Activated CD4-positive, CD25-positive, alpha-beta regulatory T cell (primary cell): ENCODE results near the gene FURIN.
"Not testable (repeated sequence)": the region's sequence is repeated elsewhere in the genome, so short reads cannot be mapped to it uniquely, and the experiment has no call there.

Experiments
- DNase-seq, 4 experiments: peaks; one replicate each; lab custom pipeline; 2025; lab: John Stamatoyannopoulos, UW

The FURIN gene

DNA sequence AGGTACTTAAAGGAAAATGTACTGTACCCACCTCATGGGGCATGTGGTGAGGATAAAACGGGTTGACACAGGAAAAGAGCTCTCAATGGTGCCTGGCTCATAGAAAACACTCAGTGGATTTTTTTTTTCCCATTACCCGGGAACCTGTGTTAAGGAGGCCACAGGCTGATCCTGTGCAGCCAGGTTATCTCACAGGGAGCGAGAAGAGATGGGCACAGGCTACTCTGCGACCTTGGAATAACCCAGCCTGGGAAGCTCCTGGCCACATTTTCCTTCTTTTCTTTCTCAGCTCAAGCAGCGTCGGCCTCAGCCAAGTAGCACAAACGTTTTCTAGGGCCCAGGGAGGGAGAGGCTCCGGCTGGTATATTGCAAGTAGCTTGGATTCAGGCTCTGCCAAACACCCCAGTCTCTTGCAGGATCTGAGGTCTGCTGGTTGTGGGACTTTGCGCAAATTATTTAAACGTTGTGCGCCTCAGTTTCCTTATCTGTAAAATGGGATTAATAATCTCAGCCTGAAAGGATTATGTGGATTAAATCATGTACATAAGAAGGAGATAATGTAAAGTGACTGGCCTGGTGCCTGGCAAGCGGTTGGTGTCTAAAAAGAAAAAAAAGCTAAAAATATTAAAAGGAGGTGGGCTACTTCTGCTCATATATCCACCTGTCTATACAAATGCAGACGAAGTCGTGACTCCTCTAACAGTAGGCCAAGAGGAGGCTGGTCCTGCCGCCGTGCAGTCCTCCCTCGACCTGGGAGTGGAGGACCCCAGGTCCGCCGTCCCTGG is 2.2 kb downstream of the FURIN start:
- no peak for DNase-seq

DNA sequence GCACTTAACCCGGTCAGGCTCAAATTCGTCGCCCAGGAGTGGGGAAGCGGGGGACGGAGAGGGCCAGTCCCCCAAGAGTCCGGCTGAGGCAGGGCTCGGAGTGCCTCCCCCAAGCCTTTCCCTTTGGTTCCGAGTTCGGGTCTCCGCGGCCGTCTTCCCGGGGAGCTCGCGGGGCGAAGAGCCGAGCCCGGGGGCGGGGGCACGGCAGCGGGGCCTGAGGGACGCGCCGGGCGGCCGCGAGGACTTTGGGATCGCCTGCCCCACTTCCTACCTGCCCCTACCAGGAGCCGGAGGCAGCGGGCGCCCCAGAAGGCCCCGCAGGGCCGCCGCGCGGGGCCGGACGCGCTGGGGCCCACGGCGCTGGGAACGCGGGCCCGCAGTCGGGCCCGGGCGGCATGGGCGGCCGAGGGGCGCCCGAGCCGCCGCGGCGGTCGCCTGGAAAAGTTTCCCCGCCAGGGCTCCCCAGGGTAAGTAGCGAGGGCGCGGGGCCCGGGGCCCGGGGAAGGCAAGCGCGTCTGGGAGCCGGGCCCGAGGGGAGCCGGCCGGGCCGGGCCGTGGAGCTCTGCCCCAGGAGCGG is 2.8 kb downstream of the FURIN start:
- no peak for DNase-seq

DNA sequence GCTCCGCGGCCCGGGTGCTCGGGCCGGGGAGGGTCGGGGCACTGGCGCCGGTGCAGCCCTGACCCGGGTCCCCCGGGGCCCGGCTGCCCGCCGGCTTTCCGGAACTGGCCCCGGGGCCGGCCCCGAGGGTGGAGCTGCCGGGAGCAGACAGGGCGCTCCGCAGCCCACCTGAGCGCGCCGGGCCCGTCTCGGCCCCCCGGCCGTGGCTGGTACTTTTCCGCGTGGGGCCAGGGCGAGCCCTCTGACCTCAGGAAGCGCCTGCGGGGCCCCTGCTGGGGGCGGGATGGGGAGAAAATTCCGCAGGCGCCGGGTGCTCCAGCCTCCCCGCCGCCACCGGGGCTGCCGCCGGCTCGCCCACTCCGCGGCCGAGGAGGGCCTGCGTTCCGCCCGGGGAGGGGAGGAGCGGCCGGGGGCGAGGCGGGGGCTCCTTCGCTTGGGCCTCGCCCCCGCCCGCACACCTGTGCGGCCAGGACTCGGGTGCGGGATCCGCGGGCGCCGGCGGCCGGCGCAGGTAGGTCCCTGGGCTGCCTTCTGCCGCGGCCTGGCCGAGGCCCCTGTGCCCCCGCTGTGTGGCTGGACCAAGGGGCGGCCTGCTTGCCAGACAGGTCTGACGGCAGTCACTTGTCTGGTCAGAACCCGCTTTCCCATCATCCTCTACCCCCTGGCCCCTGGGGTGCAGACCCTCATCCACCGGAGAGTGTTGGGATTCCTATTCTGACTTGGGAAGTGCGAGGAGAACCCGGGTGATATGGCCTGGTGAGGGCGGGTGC is 3.5 kb downstream of the FURIN start:
- DNase-seq, result no peak

DNA sequence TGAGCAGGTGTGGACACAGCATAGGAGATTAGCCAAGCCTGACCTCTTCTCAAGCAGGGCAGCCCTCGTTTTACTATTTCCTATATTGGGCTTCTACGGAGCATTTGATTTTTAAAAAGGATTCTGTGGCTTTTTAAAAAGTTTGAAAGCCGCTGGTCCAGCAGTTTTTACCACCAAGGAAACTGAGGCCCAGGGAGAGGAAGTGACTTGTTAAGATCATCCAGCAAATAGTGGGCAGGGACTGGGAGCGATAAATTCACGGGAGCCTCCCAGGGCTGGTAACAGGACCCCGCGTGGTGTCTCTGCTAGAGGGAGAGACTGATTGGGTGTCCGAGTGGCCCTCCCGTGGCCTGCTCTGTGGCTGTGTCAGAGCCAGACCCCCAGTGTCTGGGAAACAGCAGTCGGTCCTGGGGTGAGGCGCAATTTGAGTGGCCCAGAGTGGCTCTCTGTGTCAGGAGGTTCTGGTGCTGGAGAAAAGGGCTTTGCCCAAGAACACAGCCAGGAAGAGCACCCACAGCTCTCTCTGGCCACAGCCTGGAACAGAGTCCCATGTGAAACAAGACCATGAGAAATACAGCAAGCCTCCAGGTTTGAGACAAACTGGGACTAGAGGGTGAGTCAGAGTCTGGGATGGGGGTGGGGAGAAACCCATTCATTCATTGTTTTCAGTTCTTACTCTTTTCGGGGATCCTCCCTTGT is 4.2 kb downstream of the FURIN start:
- no peak for DNase-seq

DNA sequence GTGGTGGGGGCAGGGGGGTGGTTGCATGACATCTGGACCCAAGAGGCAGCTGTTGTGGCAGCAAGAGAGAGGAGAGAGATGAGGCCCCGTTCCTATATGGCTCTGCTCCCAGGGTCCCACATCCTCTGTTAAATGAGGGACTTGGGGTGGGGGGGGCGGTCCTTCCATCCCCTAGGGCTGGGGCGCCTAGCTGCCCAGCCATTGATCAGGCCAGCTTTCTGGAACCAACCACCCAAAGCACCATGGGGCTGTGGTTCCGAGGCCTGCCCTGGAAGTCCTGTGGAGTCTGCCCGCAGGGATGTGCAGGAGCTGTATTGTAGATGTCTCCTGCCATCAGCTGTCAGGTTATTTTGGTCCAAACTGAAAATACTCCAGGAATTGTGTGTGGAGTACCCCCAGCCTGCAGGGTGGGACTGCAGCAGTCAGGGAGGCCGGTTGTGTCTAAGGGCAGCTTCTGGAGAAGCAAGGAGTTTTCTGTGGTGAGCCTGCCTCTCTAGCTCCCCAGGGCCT is 5.2 kb downstream of the FURIN start:
- DNase-seq, result no peak

DNA sequence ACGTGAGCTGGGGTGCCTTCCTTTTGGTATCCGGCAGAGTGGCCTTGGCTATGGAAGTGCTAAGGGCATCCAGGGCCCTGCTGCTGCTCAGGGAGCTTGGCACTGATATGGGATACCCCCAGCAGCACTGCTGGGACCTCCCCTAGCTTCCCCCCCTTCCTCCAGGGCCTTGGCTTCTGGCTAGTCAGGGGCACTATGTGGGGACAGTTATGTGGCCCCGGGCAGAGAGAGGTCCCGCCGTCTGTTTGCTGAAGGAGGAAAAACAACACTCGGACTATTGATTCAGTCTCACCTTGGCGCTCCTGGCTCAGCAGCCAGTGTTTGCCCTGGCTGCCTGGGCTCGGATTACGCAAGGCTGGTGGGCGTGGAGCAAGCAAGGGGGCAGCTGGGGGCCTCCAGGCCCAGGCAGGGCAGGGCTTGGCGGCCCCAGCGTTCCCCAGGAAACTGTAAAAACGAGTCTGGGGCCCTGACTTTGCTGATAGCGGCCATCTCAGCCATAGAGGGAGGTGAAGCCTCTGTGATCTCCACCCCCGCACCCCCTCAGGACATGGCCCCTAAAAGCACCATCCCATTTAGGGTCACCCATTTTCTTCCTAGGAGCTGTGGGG is 5.7 kb downstream of the FURIN start:
- DNase-seq, result no peak

DNA sequence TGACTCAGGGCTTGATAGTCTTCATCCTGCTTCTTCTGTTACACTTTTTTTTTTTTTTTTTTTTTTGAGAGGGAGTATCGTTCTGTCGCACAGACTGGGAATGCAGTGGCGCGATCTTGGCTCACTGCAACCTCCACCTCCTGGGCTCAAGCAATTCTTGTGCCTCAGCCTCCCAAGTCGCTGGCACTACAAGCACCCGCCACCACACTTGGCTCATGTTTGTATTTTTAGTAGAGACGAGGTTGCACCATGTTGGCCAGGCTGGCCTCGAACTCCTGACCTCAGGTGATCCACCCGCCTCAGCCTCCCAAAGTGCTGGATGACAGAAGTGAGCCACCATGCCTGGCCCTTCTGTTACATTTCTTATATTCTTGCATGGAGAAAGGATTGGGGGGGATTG is 6.6 kb downstream of the FURIN start:
- not testable (repeated sequence) for DNase-seq

DNA sequence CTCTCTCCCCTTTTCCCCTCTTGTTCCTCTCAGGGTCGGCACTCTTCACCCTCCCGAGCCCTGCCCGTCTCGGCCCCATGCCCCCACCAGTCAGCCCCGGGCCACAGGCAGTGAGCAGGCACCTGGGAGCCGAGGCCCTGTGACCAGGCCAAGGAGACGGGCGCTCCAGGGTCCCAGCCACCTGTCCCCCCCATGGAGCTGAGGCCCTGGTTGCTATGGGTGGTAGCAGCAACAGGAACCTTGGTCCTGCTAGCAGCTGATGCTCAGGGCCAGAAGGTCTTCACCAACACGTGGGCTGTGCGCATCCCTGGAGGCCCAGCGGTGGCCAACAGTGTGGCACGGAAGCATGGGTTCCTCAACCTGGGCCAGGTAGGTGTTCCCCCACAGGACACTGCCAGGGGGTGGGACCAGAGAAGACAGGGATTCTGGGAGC is 7.2 kb downstream of the FURIN start:
- no peak for DNase-seq

DNA sequence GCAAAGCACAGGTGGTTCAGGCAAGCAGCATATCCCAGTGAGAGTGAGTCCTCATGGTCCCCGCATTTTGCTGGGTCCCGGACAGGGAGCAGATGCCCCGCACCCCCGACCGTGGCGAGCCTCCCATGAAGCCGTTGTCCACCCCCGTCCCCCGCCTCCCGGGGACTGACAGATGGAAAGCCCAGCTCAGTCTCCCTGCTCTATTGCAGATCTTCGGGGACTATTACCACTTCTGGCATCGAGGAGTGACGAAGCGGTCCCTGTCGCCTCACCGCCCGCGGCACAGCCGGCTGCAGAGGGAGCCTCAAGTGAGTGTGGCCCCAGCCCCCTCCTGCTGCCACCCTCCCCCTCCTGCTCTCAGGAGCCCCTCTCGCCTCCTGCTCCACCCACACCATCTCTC is 7.7 kb downstream of the FURIN start:
- no peak for DNase-seq

DNA sequence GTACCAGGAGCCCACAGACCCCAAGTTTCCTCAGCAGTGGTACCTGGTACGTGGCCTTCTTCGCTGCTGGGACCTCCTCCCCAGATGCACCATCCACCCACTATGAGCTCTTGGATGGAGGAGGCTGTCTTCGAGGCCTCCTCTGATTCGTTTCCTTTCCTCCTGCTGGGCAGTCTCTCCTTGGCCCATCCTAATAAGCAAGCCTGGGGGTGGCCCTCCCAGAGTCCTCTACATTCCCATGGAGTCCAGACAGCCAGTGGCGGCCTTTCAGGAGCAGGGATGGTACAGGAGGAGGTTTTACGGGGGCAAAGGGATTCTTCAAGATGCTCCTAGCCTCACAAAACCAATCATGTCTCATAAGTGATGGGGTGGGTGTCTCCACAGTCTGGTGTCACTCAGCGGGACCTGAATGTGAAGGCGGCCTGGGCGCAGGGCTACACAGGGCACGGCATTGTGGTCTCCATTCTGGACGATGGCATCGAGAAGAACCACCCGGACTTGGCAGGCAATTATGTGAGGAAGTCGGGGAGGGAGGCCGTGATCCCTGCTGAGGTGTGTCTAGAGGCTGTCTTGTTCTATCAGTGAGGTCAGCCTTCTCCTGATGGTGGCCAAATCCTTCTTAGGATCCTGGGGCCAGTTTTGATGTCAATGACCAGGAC is 8.3 kb downstream of the FURIN start:
- no peak for DNase-seq

DNA sequence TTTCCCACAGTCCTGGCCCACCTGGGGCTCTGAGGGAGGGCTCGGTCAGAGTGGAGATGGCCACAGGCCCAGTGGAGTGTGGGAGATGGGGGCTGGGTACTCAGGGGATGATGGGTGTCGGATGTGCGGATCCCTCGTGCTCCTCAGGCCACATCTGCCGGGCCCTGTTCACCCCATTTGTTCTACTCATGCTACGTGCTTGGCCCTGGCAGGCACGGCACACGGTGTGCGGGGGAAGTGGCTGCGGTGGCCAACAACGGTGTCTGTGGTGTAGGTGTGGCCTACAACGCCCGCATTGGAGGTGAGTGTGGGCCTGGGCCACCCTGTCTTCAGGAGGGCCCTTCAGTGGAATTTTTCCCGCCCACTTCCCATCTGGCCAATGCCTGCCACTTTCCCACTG is 8.9 kb downstream of the FURIN start:
- DNase-seq, result no peak

DNA sequence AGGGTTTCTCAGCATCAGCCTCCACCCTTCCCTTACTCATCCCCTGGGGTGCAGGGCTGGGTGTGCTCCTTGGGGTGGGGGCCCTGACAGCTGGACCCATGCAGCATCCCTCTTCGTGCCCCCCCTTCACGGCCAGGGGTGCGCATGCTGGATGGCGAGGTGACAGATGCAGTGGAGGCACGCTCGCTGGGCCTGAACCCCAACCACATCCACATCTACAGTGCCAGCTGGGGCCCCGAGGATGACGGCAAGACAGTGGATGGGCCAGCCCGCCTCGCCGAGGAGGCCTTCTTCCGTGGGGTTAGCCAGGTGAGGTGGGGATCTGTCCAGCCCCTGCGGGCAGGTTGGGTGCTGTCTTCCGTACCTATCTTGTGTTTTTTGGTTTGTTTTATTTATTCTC is 9.6 kb downstream of the FURIN start:
- DNase-seq, result no peak

DNA sequence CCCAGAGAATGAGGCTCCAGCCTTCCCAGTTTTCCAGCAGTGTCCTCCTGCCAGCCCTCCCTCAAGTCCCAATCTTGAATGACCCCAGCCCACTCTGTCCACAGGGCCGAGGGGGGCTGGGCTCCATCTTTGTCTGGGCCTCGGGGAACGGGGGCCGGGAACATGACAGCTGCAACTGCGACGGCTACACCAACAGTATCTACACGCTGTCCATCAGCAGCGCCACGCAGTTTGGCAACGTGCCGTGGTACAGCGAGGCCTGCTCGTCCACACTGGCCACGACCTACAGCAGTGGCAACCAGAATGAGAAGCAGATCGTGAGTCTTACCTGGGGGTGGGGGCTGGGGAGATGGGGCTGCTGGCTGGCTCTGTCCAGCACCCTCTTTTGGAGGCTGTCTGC is 10.3 kb downstream of the FURIN start:
- DNase-seq, result no peak

DNA sequence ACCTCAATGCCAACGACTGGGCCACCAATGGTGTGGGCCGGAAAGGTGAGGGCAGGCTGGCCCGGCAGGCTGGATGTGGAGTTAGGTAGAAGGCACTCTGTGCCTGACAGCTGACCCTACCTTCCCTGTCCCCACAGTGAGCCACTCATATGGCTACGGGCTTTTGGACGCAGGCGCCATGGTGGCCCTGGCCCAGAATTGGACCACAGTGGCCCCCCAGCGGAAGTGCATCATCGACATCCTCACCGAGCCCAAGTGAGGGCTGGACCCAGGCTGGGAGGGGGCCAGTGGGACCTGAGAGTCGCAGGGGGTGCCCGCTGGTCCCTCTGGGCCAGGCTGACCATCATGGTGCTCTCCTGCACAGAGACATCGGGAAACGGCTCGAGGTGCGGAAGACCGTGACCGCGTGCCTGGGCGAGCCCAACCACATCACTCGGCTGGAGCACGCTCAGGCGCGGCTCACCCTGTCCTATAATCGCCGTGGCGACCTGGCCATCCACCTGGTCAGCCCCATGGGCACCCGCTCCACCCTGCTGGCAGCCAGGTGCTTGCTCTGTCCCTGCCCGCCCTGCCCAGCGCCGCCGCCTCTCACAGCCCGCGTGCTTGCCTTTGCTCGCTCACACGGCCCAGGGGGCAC is 11.5 kb downstream of the FURIN start:
- DNase-seq, result no peak

DNA sequence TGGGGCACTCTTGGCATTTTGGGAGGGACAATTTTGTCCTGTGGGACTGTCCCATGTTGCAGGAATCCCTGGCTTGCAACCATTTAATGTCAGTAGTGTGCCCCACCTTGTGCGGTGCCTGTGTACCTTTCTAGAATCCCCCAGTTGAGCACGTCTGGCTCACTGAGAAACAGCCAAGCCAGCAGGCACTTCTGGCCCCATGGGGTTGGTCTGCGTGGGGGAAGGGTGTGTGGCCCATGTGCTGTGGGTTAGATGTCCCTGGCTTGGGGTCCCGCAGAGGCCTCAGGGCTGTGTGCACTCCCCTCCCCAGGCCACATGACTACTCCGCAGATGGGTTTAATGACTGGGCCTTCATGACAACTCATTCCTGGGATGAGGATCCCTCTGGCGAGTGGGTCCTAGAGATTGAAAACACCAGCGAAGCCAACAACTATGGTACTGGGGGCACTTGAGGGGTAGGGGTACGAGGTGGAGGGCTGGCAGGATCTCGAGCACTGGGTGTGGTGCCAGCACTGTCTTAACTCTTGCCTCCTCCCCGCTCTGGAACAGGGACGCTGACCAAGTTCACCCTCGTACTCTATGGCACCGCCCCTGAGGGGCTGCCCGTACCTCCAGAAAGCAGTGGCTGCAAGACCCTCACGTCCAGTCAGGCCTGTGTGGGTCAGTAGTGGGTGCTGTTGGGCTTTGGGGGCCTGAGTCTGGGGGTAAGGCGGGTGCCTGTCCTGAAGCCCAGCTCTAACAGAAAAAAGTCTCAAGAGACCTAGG is 12.2 kb downstream of the FURIN start:
- DNase-seq, result no peak

DNA sequence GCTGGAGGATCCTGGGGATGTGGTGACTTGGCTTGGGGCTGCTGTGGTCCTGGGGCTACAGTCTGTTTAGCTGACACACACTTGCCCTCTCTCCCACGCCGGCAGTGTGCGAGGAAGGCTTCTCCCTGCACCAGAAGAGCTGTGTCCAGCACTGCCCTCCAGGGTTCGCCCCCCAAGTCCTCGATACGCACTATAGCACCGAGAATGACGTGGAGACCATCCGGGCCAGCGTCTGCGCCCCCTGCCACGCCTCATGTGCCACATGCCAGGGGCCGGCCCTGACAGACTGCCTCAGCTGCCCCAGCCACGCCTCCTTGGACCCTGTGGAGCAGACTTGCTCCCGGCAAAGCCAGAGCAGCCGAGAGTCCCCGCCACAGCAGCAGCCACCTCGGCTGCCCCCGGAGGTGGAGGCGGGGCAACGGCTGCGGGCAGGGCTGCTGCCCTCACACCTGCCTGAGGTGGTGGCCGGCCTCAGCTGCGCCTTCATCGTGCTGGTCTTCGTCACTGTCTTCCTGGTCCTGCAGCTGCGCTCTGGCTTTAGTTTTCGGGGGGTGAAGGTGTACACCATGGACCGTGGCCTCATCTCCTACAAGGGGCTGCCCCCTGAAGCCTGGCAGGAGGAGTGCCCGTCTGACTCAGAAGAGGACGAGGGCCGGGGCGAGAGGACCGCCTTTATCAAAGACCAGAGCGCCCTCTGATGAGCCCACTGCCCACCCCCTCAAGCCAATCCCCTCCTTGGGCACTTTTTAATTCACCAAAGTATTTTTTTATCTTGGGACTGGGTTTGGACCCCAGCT is 13.0 kb downstream of the FURIN start:
- DNase-seq, result no peak

DNA sequence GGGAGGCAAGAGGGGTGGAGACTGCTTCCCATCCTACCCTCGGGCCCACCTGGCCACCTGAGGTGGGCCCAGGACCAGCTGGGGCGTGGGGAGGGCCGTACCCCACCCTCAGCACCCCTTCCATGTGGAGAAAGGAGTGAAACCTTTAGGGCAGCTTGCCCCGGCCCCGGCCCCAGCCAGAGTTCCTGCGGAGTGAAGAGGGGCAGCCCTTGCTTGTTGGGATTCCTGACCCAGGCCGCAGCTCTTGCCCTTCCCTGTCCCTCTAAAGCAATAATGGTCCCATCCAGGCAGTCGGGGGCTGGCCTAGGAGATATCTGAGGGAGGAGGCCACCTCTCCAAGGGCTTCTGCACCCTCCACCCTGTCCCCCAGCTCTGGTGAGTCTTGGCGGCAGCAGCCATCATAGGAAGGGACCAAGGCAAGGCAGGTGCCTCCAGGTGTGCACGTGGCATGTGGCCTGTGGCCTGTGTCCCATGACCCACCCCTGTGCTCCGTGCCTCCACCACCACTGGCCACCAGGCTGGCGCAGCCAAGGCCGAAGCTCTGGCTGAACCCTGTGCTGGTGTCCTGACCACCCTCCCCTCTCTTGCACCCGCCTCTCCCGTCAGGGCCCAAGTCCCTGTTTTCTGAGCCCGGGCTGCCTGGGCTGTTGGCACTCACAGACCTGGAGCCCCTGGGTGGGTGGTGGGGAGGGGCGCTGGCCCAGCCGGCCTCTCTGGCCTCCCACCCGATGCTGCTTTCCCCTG is 13.8 kb downstream of the FURIN start:
- DNase-seq, result no peak

DNA sequence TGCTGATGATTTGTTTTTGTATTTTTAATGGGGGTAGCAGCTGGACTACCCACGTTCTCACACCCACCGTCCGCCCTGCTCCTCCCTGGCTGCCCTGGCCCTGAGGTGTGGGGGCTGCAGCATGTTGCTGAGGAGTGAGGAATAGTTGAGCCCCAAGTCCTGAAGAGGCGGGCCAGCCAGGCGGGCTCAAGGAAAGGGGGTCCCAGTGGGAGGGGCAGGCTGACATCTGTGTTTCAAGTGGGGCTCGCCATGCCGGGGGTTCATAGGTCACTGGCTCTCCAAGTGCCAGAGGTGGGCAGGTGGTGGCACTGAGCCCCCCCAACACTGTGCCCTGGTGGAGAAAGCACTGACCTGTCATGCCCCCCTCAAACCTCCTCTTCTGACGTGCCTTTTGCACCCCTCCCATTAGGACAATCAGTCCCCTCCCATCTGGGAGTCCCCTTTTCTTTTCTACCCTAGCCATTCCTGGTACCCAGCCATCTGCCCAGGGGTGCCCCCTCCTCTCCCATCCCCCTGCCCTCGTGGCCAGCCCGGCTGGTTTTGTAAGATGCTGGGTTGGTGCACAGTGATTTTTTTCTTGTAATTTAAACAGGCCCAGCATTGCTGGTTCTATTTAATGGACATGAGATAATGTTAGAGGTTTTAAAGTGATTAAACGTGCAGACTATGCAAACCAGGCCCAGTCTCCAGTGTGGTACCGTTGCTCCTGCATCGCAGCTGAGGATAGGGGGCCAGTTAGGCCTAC is 14.6 kb downstream of the FURIN start:
- no peak for DNase-seq
